AG04449 (cell line): Measurements from ENCODE around the gene C19orf53.

Experiments
- CTCF ChIA-PET: fragments of 350-600 bp; formaldehyde crosslinking; extraction: SDS; loops from one replicate; lab custom pipeline; 2021; ENCODE audit warnings: antibody characterized with exemption; lab: Yijun Ruan, JAX
- POLR2A ChIA-PET: fragments of 400-600, 350-600 bp; formaldehyde crosslinking; extraction: SDS; loops from one replicate; lab custom pipeline; 2020; ENCODE audit warnings: antibody characterized with exemption, inconsistent platforms; lab: Yijun Ruan, JAX
- DNase-seq: peaks from one replicate; pipeline ENCODE4 v3.0.0-alpha.2; 2010; ENCODE audit warnings: low read depth, low spot score
- H3K4me3 ChIP-seq: 2 replicates; pipeline ENCODE4 v1.5.1; 2011; ENCODE audit warnings: low read depth, mild to moderate bottlenecking, control low read depth, low read length
- CTCF ChIP-seq: IDR thresholded peaks from one replicate; pipeline ENCODE4 v1.5.1; 2011; ENCODE audit warnings: mild to moderate bottlenecking, moderate library complexity, low read length, control low read depth, inconsistent platforms; ENCODE audit not compliant: insufficient read depth; ENCODE audit errors: missing control alignments

Gene C19orf53

DNA sequence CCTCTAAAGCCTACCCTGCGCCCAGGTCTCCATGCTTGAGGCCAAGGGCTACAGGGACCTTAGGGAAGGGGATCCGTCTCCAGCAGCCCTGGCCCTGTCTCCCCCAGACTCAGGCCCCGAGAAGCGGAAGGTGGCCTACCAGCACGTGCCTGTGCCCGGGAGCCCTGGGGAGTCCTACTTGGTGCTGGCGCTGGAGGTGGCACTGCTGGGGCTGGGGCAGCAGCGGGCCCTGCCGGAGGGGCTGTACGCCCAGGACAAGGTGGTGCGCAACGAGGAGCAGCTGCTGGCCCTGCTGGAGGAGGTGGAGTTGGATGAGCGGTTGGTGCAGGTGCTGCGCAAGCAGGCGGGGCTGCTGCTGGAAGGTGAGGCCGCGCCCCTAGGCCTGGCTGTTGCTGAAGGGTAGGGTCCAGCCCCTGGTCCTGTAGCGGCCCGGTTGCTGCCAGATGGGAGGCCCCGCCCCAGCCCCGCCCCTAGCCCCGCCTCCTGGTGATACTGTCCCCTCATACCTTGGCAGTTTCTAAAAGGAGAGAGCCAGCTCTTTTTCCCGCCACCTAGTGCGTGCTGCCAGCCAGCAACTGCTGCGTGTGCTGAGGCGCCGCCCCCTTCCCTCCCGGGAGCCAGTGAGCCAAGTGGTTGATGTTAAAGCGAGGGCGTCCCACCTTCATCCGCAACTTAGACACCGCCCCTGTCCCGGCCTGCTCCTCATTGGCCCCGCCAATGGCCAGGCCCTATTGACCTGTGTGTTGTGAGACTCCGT, 43.5 kb downstream of the C19orf53 start:
- ChIA-PET POLR2A (no interaction called here), CTCF (interaction anchor here (1.3 kb wide), 1 partner anchor 9 kb away, joined by 3 read pairs; no protein-coding TSS in a partner anchor)
- no peak overlapping the region for H3K4me3 ChIP-seq
- TF ChIP-seq CTCF: no peak
- DNase-seq: no peak

- TF ChIP-seq CTCF: no peak
- CTCF ChIA-PET: interaction anchor here (1.6 to 3.2 kb wide), 3 partner anchors 12 to 35 kb away, joined by 4 to 10 read pairs (median 5); no protein-coding TSS in a partner anchor
- H3K4me3 ChIP-seq: no peak overlapping the region
- no peak for DNase-seq
- POLR2A ChIA-PET: interaction anchor here (0.9 to 2.1 kb wide), 2 partner anchors 17 to 24 kb away, joined by 3 to 7 read pairs; partner anchors contain the start of gene ZSWIM4
Observed at GRCh38 chr19:13819238-13819637, 45.0 kb downstream of the C19orf53 start.

GRCh38 chr19:13821292-13821691, 47.0 kb downstream of the C19orf53 start:
- no peak overlapping the region for H3K4me3 ChIP-seq
- CTCF ChIA-PET: interaction anchor here (0.8 to 3.2 kb wide), 4 partner anchors 23 to 43 kb away, joined by 3 to 10 read pairs (median 4); no protein-coding TSS in a partner anchor
- POLR2A ChIA-PET: no interaction called here
- no peak for DNase-seq
- no peak for TF ChIP-seq CTCF

DNA sequence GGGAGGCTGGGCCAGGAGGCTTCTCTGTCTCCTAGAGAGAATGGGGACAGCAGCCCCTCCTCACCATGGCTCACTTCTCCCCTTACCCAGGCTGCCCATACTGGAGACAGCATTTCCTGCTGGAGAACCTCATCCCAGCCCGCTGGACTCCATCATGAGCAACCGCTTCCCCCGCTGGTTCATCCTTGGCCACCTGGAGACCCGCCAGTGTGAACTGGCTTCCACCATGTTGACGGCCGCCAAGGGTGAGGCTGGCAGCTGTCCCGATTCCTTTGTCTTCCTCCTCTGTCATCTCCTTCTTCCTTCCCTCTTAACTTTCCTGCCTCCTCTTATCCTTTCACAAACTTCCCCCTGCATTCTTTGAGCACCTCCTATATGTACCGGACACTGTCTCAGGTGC, 49.0 kb downstream of the C19orf53 start:
- CTCF ChIA-PET: no interaction called here
- no peak for DNase-seq
- no peak overlapping the region for H3K4me3 ChIP-seq
- no peak for TF ChIP-seq CTCF
- POLR2A ChIA-PET: interaction anchor here (0.7 kb wide), 1 partner anchor 40 kb away, joined by 3 read pairs; no protein-coding TSS in a partner anchor

DNA sequence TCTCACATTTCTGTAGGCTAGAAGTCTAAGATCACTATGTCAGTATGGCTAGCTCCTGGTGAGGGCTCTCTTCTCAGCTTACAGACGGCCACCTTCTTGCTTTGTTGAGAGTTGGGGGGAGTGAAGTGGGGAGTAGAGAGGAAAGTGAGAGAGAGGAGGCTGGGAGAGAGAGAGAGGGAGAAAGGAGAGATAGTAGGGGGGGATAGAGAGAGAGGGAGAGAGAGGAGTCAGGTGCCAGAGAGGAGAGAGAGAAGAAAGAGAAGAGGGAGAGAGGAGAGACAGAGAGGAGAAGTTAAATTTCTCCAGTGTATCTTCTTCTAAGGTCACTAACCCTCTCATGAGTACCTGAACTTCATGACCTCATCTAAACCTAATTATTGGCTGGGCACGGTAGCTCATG, 49.6 kb downstream of the C19orf53 start:
- no peak for DNase-seq
- ChIA-PET POLR2A (interaction anchor here (0.6 to 1.4 kb wide), 4 partner anchors 12 to 115 kb away, joined by 3 to 5 read pairs (median 4); no protein-coding TSS in a partner anchor), CTCF (interaction anchor here (1.2 kb wide), 1 partner anchor 38 kb away, joined by 4 read pairs; no protein-coding TSS in a partner anchor)
- TF ChIP-seq CTCF: no peak
- H3K4me3 ChIP-seq: no peak overlapping the region

DNA sequence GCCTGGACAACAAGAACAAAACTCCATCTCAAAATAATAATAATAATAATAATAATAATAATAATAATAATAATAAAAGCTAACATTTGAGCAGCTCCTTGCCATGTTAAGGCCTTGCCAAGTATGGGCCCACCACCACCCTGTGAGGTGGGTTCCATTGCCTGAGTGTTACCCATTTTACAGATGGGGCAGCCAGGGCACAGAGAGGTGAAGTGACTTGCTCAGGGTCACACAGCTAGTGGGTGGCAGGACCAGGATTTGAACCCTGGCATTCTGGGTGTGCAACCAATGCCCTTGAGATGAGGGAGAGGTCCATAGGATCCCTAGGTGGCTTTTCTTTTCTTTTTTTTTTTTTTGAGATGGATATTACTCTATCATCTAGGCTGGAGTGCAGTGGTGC, 50.4 kb downstream of the C19orf53 start:
- no peak for TF ChIP-seq CTCF
- H3K4me3 ChIP-seq: no peak overlapping the region
- no peak for DNase-seq
- ChIA-PET CTCF (interaction anchor here (0.7 to 1.3 kb wide), 5 partner anchors 10 to 40 kb away, joined by 3 to 4 read pairs (median 3); no protein-coding TSS in a partner anchor), POLR2A (interaction anchor here (0.6 to 1.4 kb wide), 4 partner anchors 11 to 115 kb away, joined by 3 to 5 read pairs (median 4); no protein-coding TSS in a partner anchor)
